Activated T-helper 17 cell treated with anti-CD3 and anti-CD28 coated beads, Interleukin-2, amount 50 U/mL, for 72 hours (primary cell): Measurements from ENCODE around the gene MED9. TPM values are rescaled to one million over a fixed set of nuclear protein-coding genes. Genes with fewer than 3 reads are reported as not detected.
"Not testable (repeated sequence)": the region's sequence is repeated elsewhere in the genome, so short reads cannot be mapped to it uniquely, and the experiment has no call there.

Source experiments
- ATAC-seq: fragments of 150-1000 bp; cut with Tn5 transposase; replicated peaks from 2 replicates; pipeline ENCODE4 v1.10.0; 2021; ENCODE audit warnings: mild to moderate bottlenecking, moderate library complexity
- H3K27ac Mint-ChIP-seq: one replicate; pipeline ENCODE4 v1.8.0; 2022; ENCODE audit warnings: mixed read lengths
- H3K27me3 Mint-ChIP-seq: one replicate; pipeline ENCODE4 v1.8.0; 2022; ENCODE audit warnings: mixed read lengths
- H3K36me3 Mint-ChIP-seq: one replicate; pipeline ENCODE4 v1.8.0; 2022; ENCODE audit warnings: low read depth, mild to moderate bottlenecking, mixed read lengths
- H3K4me1 Mint-ChIP-seq: one replicate; pipeline ENCODE4 v1.8.0; 2022; ENCODE audit warnings: mixed read lengths
- H3K4me3 Mint-ChIP-seq: one replicate; pipeline ENCODE4 v1.8.0; 2022; ENCODE audit warnings: mild to moderate bottlenecking, mixed read lengths
- H3K9me3 Mint-ChIP-seq: one replicate; pipeline ENCODE4 v1.8.0; 2022; ENCODE audit warnings: mixed read lengths
- total RNA-seq, 2 donors: library from RNA; stranded (reverse); gene quantifications; one replicate each; pipeline ENCODE4 v1.2.3, GENCODE V29; 2022

Gene MED9
- total RNA-seq, 2 donors from 2014 or later, result 12.3 to 14.9 TPM

GRCh38 chr17:17445925-17446665 is 30.7 kb upstream of the MED9 start:
- H3K36me3 Mint-ChIP-seq, result no peaks in the 10 kb centered on the region
- H3K9me3 Mint-ChIP-seq, result no peaks in the 10 kb centered on the region
- H3K27me3 Mint-ChIP-seq, result peaks cover 5% of the 10 kb centered on the region
- H3K27ac Mint-ChIP-seq, result no peak overlapping the region
- no peak overlapping the region for H3K4me3 Mint-ChIP-seq
- no peaks in the 10 kb centered on the region for H3K4me1 Mint-ChIP-seq
- ATAC-seq, result no peak

- H3K27ac Mint-ChIP-seq, result no peak overlapping the region
- peaks cover 5% of the 10 kb centered on the region for H3K27me3 Mint-ChIP-seq
- ATAC-seq, result no peak
- H3K4me1 Mint-ChIP-seq, result no peaks in the 10 kb centered on the region
- H3K4me3 Mint-ChIP-seq, result no peak overlapping the region
- H3K36me3 Mint-ChIP-seq, result no peaks in the 10 kb centered on the region
- H3K9me3 Mint-ChIP-seq, result no peaks in the 10 kb centered on the region
Observed at GRCh38 chr17:17446666-17447155, 30.1 kb upstream of the MED9 start.

- Mint-ChIP-seq H3K4me1 (no peaks in the 10 kb centered on the region), H3K27ac (no peak overlapping the region), H3K36me3 (no peaks in the 10 kb centered on the region), H3K27me3 (peaks cover 5% of the 10 kb centered on the region), H3K9me3 (no peaks in the 10 kb centered on the region), H3K4me3 (no peak overlapping the region)
- no peak for ATAC-seq
Observed at GRCh38 chr17:17447264-17447663, 29.5 kb upstream of the MED9 start.

- H3K9me3 Mint-ChIP-seq, result no peaks in the 10 kb centered on the region
- H3K27ac Mint-ChIP-seq, result no peak overlapping the region
- no peak overlapping the region for H3K4me3 Mint-ChIP-seq
- no peaks in the 10 kb centered on the region for H3K36me3 Mint-ChIP-seq
- no peaks in the 10 kb centered on the region for H3K4me1 Mint-ChIP-seq
- H3K27me3 Mint-ChIP-seq, result peaks cover 5% of the 10 kb centered on the region
- ATAC-seq, result no peak
Observed at GRCh38 chr17:17448076-17448475, 28.7 kb upstream of the MED9 start.

GRCh38 chr17:17448723-17449122 is 28.1 kb upstream of the MED9 start:
- H3K36me3 Mint-ChIP-seq, result no peaks in the 10 kb centered on the region
- no peaks in the 10 kb centered on the region for H3K9me3 Mint-ChIP-seq
- H3K4me1 Mint-ChIP-seq, result no peaks in the 10 kb centered on the region
- no peak overlapping the region for H3K4me3 Mint-ChIP-seq
- peaks cover 5% of the 10 kb centered on the region for H3K27me3 Mint-ChIP-seq
- no peak overlapping the region for H3K27ac Mint-ChIP-seq
- no peak for ATAC-seq

GRCh38 chr17:17453088-17453487 is 23.7 kb upstream of the MED9 start:
- Mint-ChIP-seq H3K27ac (no peak overlapping the region), H3K27me3 (no peaks in the 10 kb centered on the region), H3K9me3 (no peaks in the 10 kb centered on the region), H3K4me3 (no peak overlapping the region), H3K4me1 (no peaks in the 10 kb centered on the region), H3K36me3 (no peaks in the 10 kb centered on the region)
- no peak for ATAC-seq

GRCh38 chr17:17454276-17454675 is 22.5 kb upstream of the MED9 start:
- Mint-ChIP-seq H3K27me3 (no peaks in the 10 kb centered on the region), H3K4me3 (no peak overlapping the region), H3K36me3 (no peaks in the 10 kb centered on the region), H3K9me3 (no peaks in the 10 kb centered on the region), H3K27ac (no peak overlapping the region), H3K4me1 (no peaks in the 10 kb centered on the region)
- no peak for ATAC-seq

GRCh38 chr17:17454700-17455099 is 22.1 kb upstream of the MED9 start:
- H3K4me1 Mint-ChIP-seq, H3K36me3 Mint-ChIP-seq, H3K4me3 Mint-ChIP-seq, H3K9me3 Mint-ChIP-seq, H3K27ac Mint-ChIP-seq, H3K27me3 Mint-ChIP-seq, ATAC-seq: not testable (repeated sequence)

- Mint-ChIP-seq H3K36me3 (no peaks in the 10 kb centered on the region), H3K27ac (no peak overlapping the region), H3K9me3 (peaks cover 3% of the 10 kb centered on the region), H3K4me1 (peaks cover 4% of the 10 kb centered on the region), H3K27me3 (no peaks in the 10 kb centered on the region), H3K4me3 (no peak overlapping the region)
- no peak for ATAC-seq
Observed at GRCh38 chr17:17455173-17455572, 21.6 kb upstream of the MED9 start.

GRCh38 chr17:17456251-17456650 is 20.5 kb upstream of the MED9 start:
- H3K36me3 Mint-ChIP-seq, result no peaks in the 10 kb centered on the region
- H3K27me3 Mint-ChIP-seq, result no peaks in the 10 kb centered on the region
- peaks cover 5% of the 10 kb centered on the region for H3K9me3 Mint-ChIP-seq
- H3K4me1 Mint-ChIP-seq, result peaks cover 5% of the 10 kb centered on the region
- H3K27ac Mint-ChIP-seq, result no peak overlapping the region
- no peak for ATAC-seq
- no peak overlapping the region for H3K4me3 Mint-ChIP-seq

GRCh38 chr17:17457680-17458079 is 19.1 kb upstream of the MED9 start:
- Mint-ChIP-seq H3K27ac (no peak overlapping the region), H3K4me1 (peaks cover 5% of the 10 kb centered on the region), H3K36me3 (no peaks in the 10 kb centered on the region), H3K4me3 (no peak overlapping the region), H3K9me3 (peaks cover 5% of the 10 kb centered on the region), H3K27me3 (no peaks in the 10 kb centered on the region)
- no peak for ATAC-seq

- Mint-ChIP-seq H3K4me3 (no peak overlapping the region), H3K4me1 (peaks cover 5% of the 10 kb centered on the region), H3K36me3 (no peaks in the 10 kb centered on the region), H3K27ac (no peak overlapping the region), H3K9me3 (peaks cover 5% of the 10 kb centered on the region), H3K27me3 (peaks cover 9% of the 10 kb centered on the region)
- ATAC-seq, result no peak
Observed at GRCh38 chr17:17460038-17460437, 16.8 kb upstream of the MED9 start.

- no peaks in the 10 kb centered on the region for H3K36me3 Mint-ChIP-seq
- peaks cover 13% of the 10 kb centered on the region for H3K27me3 Mint-ChIP-seq
- no peak for ATAC-seq
- H3K4me1 Mint-ChIP-seq, result peaks cover 5% of the 10 kb centered on the region
- peaks cover 5% of the 10 kb centered on the region for H3K9me3 Mint-ChIP-seq
- H3K27ac Mint-ChIP-seq, result no peak overlapping the region
- no peak overlapping the region for H3K4me3 Mint-ChIP-seq
Observed at GRCh38 chr17:17462048-17462824, 14.6 kb upstream of the MED9 start.

GRCh38 chr17:17463821-17464220 is 13.0 kb upstream of the MED9 start:
- no peaks in the 10 kb centered on the region for H3K36me3 Mint-ChIP-seq
- H3K4me3 Mint-ChIP-seq, result no peak overlapping the region
- peaks cover 16% of the 10 kb centered on the region for H3K27me3 Mint-ChIP-seq
- peaks cover 5% of the 10 kb centered on the region for H3K4me1 Mint-ChIP-seq
- ATAC-seq, result no peak
- peaks cover 5% of the 10 kb centered on the region for H3K9me3 Mint-ChIP-seq
- H3K27ac Mint-ChIP-seq, result no peak overlapping the region

- H3K27ac Mint-ChIP-seq, ATAC-seq, H3K4me1 Mint-ChIP-seq, H3K4me3 Mint-ChIP-seq, H3K36me3 Mint-ChIP-seq, H3K9me3 Mint-ChIP-seq: not testable (repeated sequence)
- H3K27me3 Mint-ChIP-seq, result peaks cover 16% of the 10 kb centered on the region
Observed at GRCh38 chr17:17465878-17466277, 10.9 kb upstream of the MED9 start.
